ENCODE data around the gene SEM1.
"Not testable (repeated sequence)": the region's sequence is repeated elsewhere in the genome, so short reads cannot be mapped to it uniquely, and the experiment has no call there.

The SEM1 gene

GRCh38 chr7:96737545-96738050, 28.0 kb upstream of the SEM1 start:
- DNase-seq (ENCODE audit: extremely low read depth, low read depth) = no peak
- TF ChIP-seq CTCF (IDR thresholded peaks at IDR 0.05; ENCODE audit: low read depth, low read length) = no peak

GRCh38 chr7:96734343-96734742, 24.7 kb upstream of the SEM1 start:
- no peak for TF ChIP-seq CTCF (IDR thresholded peaks at IDR 0.05; ENCODE audit: low read depth, low read length)
- no peak for DNase-seq (ENCODE audit: extremely low read depth, low read depth)

GRCh38 chr7:96729820-96730219, 20.2 kb upstream of the SEM1 start:
- no peak for TF ChIP-seq CTCF (IDR thresholded peaks at IDR 0.05; ENCODE audit: low read depth, low read length)
- DNase-seq (ENCODE audit: extremely low read depth, low read depth) = no peak

GRCh38 chr7:96728139-96728538, 18.5 kb upstream of the SEM1 start:
- no peak for TF ChIP-seq CTCF (IDR thresholded peaks at IDR 0.05; ENCODE audit: low read depth, low read length)
- DNase-seq (ENCODE audit: extremely low read depth, low read depth) = no peak

GRCh38 chr7:96727534-96728088, 18.0 kb upstream of the SEM1 start:
- no peak for DNase-seq (ENCODE audit: extremely low read depth, low read depth)
- TF ChIP-seq CTCF (IDR thresholded peaks at IDR 0.05; ENCODE audit: low read depth, low read length) = no peak

- no peak for DNase-seq (ENCODE audit: extremely low read depth, low read depth)
- TF ChIP-seq CTCF (IDR thresholded peaks at IDR 0.05; ENCODE audit: low read depth, low read length) = no peak
Observed at GRCh38 chr7:96723622-96724021, 14.0 kb upstream of the SEM1 start.

GRCh38 chr7:96722928-96723327, 13.3 kb upstream of the SEM1 start:
- DNase-seq (ENCODE audit: extremely low read depth, low read depth) = not testable (repeated sequence)

- DNase-seq (ENCODE audit: extremely low read depth, low read depth) = no peak
Observed at GRCh38 chr7:96720843-96721242, 11.2 kb upstream of the SEM1 start.

More at GRCh38 chr7:96720843-96721242, 11.2 kb upstream of the SEM1 start:
- no peak for TF ChIP-seq CTCF (IDR thresholded peaks at IDR 0.05; ENCODE audit: low read depth, low read length)
